Measurements from ENCODE around the gene ATP12A.

ATP12A gene

GRCh38 chr13:24682353-24682752 is 2.1 kb downstream of the ATP12A start:
- no CpG with 5 or more reads among the region's 2 CpGs for WGBS, 2 donors (ENCODE audit: extremely low coverage in 2 of 2, insufficient read length in 2 of 2, insufficient replicate concordance in 1 of 2)
- Histone ChIP-seq H2AK5ac (ENCODE audit: low read depth, low read length) (no peak overlapping the region), H3K4ac (ENCODE audit: low read length) (no peak overlapping the region), H3K27me3 (ENCODE audit: control insufficient read depth in 3 of 3, insufficient read depth in 3 of 3, low read depth in 1 of 3, low read length in 3 of 3) (peaks cover 2 to 46% (median 31%) of the 10 kb centered on the region in 3 experiments), H3K23ac (ENCODE audit: low read depth, low read length, poor library complexity) (no peak overlapping the region), H3K9me3 (replicated peaks in 1 of 2; ENCODE audit: control insufficient read depth in 2 of 2, insufficient read depth in 1 of 2, low read depth in 1 of 2, low read length in 2 of 2) (no peaks in the 10 kb centered on the region), H2AFZ (ENCODE audit: low read length) (no peak overlapping the region), H4K8ac (ENCODE audit: low read depth, low read length) (no peak overlapping the region), H3K14ac (ENCODE audit: low read length) (no peak overlapping the region), H2BK120ac (ENCODE audit: low read depth, low read length) (no peak overlapping the region), H2BK12ac (ENCODE audit: low read length) (peak overlapping the region; percentile 44), H3K36me3 (replicated peaks in 1 of 2; ENCODE audit: control insufficient read depth in 2 of 2, insufficient read depth in 2 of 2, low read length in 2 of 2) (no peaks in the 10 kb centered on the region), H3K4me1 (ENCODE audit: control insufficient read depth in 2 of 2, insufficient read depth in 1 of 2, low read depth in 1 of 2, low read length in 2 of 2) (peaks cover 10 to 11% of the 10 kb centered on the region in 2 donors), H3K4me2 (ENCODE audit: insufficient read depth, low read length, poor library complexity, severe bottlenecking) (no peak overlapping the region), H3K9ac (ENCODE audit: low read depth, low read length, poor library complexity) (peak overlapping the region; percentile 83), H3K79me1 (ENCODE audit: low read depth, low read length) (peaks cover 4% of the 10 kb centered on the region), H3K18ac (ENCODE audit: low read length) (no peak overlapping the region), H3K4me3 (ENCODE audit: low read length in 2 of 2) (peak overlapping the region in 1 of 2 donors; percentile 71), H4K91ac (ENCODE audit: low read depth, low read length, poor library complexity) (no peak overlapping the region), H2BK15ac (ENCODE audit: low read length) (no peak overlapping the region), H2BK5ac (ENCODE audit: low read length) (no peak overlapping the region), H3K27ac (replicated peaks; ENCODE audit: low read length) (no peak overlapping the region)
- no peak for DNase-seq (ENCODE audit: low spot score)

GRCh38 chr13:24683351-24683750 is 3.1 kb downstream of the ATP12A start:
- no peak overlapping the region for H3K4ac ChIP-seq (ENCODE audit: low read length)
- no peak overlapping the region for H3K23ac ChIP-seq (ENCODE audit: low read depth, low read length, poor library complexity)
- no peak overlapping the region for H2BK5ac ChIP-seq (ENCODE audit: low read length)
- no peak overlapping the region for H2BK120ac ChIP-seq (ENCODE audit: low read depth, low read length)
- no CpG with 5 or more reads among the region's 5 CpGs for WGBS, 2 donors (ENCODE audit: extremely low coverage in 2 of 2, insufficient read length in 2 of 2, insufficient replicate concordance in 1 of 2)
- H2AFZ ChIP-seq (ENCODE audit: low read length): peak overlapping the region; percentile 22
- H3K18ac ChIP-seq (ENCODE audit: low read length): no peak overlapping the region
- no peak overlapping the region for H2AK5ac ChIP-seq (ENCODE audit: low read depth, low read length)
- H3K4me3 ChIP-seq (ENCODE audit: low read length in 2 of 2): no peak overlapping the region
- H2BK15ac ChIP-seq (ENCODE audit: low read length): no peak overlapping the region
- H3K14ac ChIP-seq (ENCODE audit: low read length): no peak overlapping the region
- H3K79me1 ChIP-seq (ENCODE audit: low read depth, low read length): peaks cover 4% of the 10 kb centered on the region
- H3K27me3 ChIP-seq (ENCODE audit: control insufficient read depth in 3 of 3, insufficient read depth in 3 of 3, low read depth in 1 of 3, low read length in 3 of 3): peaks cover 2 to 36% (median 28%) of the 10 kb centered on the region in 3 experiments
- H4K91ac ChIP-seq (ENCODE audit: low read depth, low read length, poor library complexity): no peak overlapping the region
- no peaks in the 10 kb centered on the region for H3K9me3 ChIP-seq (replicated peaks in 1 of 2; ENCODE audit: control insufficient read depth in 2 of 2, insufficient read depth in 1 of 2, low read depth in 1 of 2, low read length in 2 of 2)
- H3K9ac ChIP-seq (ENCODE audit: low read depth, low read length, poor library complexity): no peak overlapping the region
- DNase-seq (ENCODE audit: low spot score): no peak
- H3K36me3 ChIP-seq (replicated peaks in 1 of 2; ENCODE audit: control insufficient read depth in 2 of 2, insufficient read depth in 2 of 2, low read length in 2 of 2): no peaks in the 10 kb centered on the region
- H4K8ac ChIP-seq (ENCODE audit: low read depth, low read length): no peak overlapping the region
- H2BK12ac ChIP-seq (ENCODE audit: low read length): no peak overlapping the region
- peaks cover 10 to 13% of the 10 kb centered on the region in 2 donors for H3K4me1 ChIP-seq (ENCODE audit: control insufficient read depth in 2 of 2, insufficient read depth in 1 of 2, low read depth in 1 of 2, low read length in 2 of 2)
- H3K27ac ChIP-seq (replicated peaks; ENCODE audit: low read length): no peak overlapping the region
- H3K4me2 ChIP-seq (ENCODE audit: insufficient read depth, low read length, poor library complexity, severe bottlenecking): no peak overlapping the region

GRCh38 chr13:24683838-24684599 is 3.8 kb downstream of the ATP12A start:
- H3K14ac ChIP-seq (ENCODE audit: low read length): no peak overlapping the region
- no peak overlapping the region for H3K18ac ChIP-seq (ENCODE audit: low read length)
- no peak overlapping the region for H3K4ac ChIP-seq (ENCODE audit: low read length)
- H3K4me2 ChIP-seq (ENCODE audit: insufficient read depth, low read length, poor library complexity, severe bottlenecking): no peak overlapping the region
- no peaks in the 10 kb centered on the region for H3K36me3 ChIP-seq (replicated peaks in 1 of 2; ENCODE audit: control insufficient read depth in 2 of 2, insufficient read depth in 2 of 2, low read length in 2 of 2)
- H2AK5ac ChIP-seq (ENCODE audit: low read depth, low read length): no peak overlapping the region
- DNase-seq (ENCODE audit: low spot score): peak; percentile 59
- peak overlapping the region; percentile 86 for H2AFZ ChIP-seq (ENCODE audit: low read length)
- no peak overlapping the region for H3K9ac ChIP-seq (ENCODE audit: low read depth, low read length, poor library complexity)
- H3K27ac ChIP-seq (replicated peaks; ENCODE audit: low read length): no peak overlapping the region
- WGBS, 2 donors (ENCODE audit: extremely low coverage in 2 of 2, insufficient read length in 2 of 2, insufficient replicate concordance in 1 of 2): no CpG with 5 or more reads among the region's 4 CpGs
- no peak overlapping the region for H2BK12ac ChIP-seq (ENCODE audit: low read length)
- H2BK120ac ChIP-seq (ENCODE audit: low read depth, low read length): no peak overlapping the region
- no peak overlapping the region for H3K4me3 ChIP-seq (ENCODE audit: low read length in 2 of 2)
- H4K8ac ChIP-seq (ENCODE audit: low read depth, low read length): no peak overlapping the region
- H3K9me3 ChIP-seq (replicated peaks in 1 of 2; ENCODE audit: control insufficient read depth in 2 of 2, insufficient read depth in 1 of 2, low read depth in 1 of 2, low read length in 2 of 2): no peaks in the 10 kb centered on the region
- no peak overlapping the region for H2BK15ac ChIP-seq (ENCODE audit: low read length)
- H3K23ac ChIP-seq (ENCODE audit: low read depth, low read length, poor library complexity): no peak overlapping the region
- no peak overlapping the region for H2BK5ac ChIP-seq (ENCODE audit: low read length)
- peaks cover 10 to 13% of the 10 kb centered on the region in 2 donors for H3K4me1 ChIP-seq (ENCODE audit: control insufficient read depth in 2 of 2, insufficient read depth in 1 of 2, low read depth in 1 of 2, low read length in 2 of 2)
- H3K27me3 ChIP-seq (ENCODE audit: control insufficient read depth in 3 of 3, insufficient read depth in 3 of 3, low read depth in 1 of 3, low read length in 3 of 3): peaks cover 2 to 36% (median 28%) of the 10 kb centered on the region in 3 experiments
- H3K79me1 ChIP-seq (ENCODE audit: low read depth, low read length): peaks cover 4% of the 10 kb centered on the region
- no peak overlapping the region for H4K91ac ChIP-seq (ENCODE audit: low read depth, low read length, poor library complexity)

GRCh38 chr13:24684600-24684998 is 4.4 kb downstream of the ATP12A start:
- H3K9ac ChIP-seq (ENCODE audit: low read depth, low read length, poor library complexity): no peak overlapping the region
- no peak overlapping the region for H2BK120ac ChIP-seq (ENCODE audit: low read depth, low read length)
- peaks cover 4% of the 10 kb centered on the region for H3K79me1 ChIP-seq (ENCODE audit: low read depth, low read length)
- no peaks in the 10 kb centered on the region for H3K9me3 ChIP-seq (replicated peaks in 1 of 2; ENCODE audit: control insufficient read depth in 2 of 2, insufficient read depth in 1 of 2, low read depth in 1 of 2, low read length in 2 of 2)
- H4K91ac ChIP-seq (ENCODE audit: low read depth, low read length, poor library complexity): no peak overlapping the region
- no peak overlapping the region for H2BK5ac ChIP-seq (ENCODE audit: low read length)
- H3K14ac ChIP-seq (ENCODE audit: low read length): no peak overlapping the region
- no peak for DNase-seq (ENCODE audit: low spot score)
- H2BK12ac ChIP-seq (ENCODE audit: low read length): no peak overlapping the region
- no peak overlapping the region for H3K23ac ChIP-seq (ENCODE audit: low read depth, low read length, poor library complexity)
- H2AFZ ChIP-seq (ENCODE audit: low read length): peak overlapping the region; percentile 86
- no CpG with 5 or more reads among the region's 4 CpGs for WGBS, 2 donors (ENCODE audit: extremely low coverage in 2 of 2, insufficient read length in 2 of 2, insufficient replicate concordance in 1 of 2)
- H3K18ac ChIP-seq (ENCODE audit: low read length): peak overlapping the region; percentile 22
- no peak overlapping the region for H3K4ac ChIP-seq (ENCODE audit: low read length)
- no peak overlapping the region for H4K8ac ChIP-seq (ENCODE audit: low read depth, low read length)
- H3K36me3 ChIP-seq (replicated peaks in 1 of 2; ENCODE audit: control insufficient read depth in 2 of 2, insufficient read depth in 2 of 2, low read length in 2 of 2): no peaks in the 10 kb centered on the region
- no peak overlapping the region for H3K4me2 ChIP-seq (ENCODE audit: insufficient read depth, low read length, poor library complexity, severe bottlenecking)
- H2AK5ac ChIP-seq (ENCODE audit: low read depth, low read length): no peak overlapping the region
- no peak overlapping the region for H2BK15ac ChIP-seq (ENCODE audit: low read length)
- H3K27ac ChIP-seq (replicated peaks; ENCODE audit: low read length): no peak overlapping the region
- peaks cover 10 to 13% of the 10 kb centered on the region in 2 donors for H3K4me1 ChIP-seq (ENCODE audit: control insufficient read depth in 2 of 2, insufficient read depth in 1 of 2, low read depth in 1 of 2, low read length in 2 of 2)
- H3K27me3 ChIP-seq (ENCODE audit: control insufficient read depth in 3 of 3, insufficient read depth in 3 of 3, low read depth in 1 of 3, low read length in 3 of 3): peaks cover 2 to 30% (median 27%) of the 10 kb centered on the region in 3 experiments
- no peak overlapping the region for H3K4me3 ChIP-seq (ENCODE audit: low read length in 2 of 2)
